Measurements from ENCODE around the gene F10. TPM values are rescaled to one million over a fixed set of nuclear protein-coding genes. Genes with fewer than 3 reads are reported as not detected.
"Not testable (repeated sequence)": the region's sequence is repeated elsewhere in the genome, so short reads cannot be mapped to it uniquely, and the experiment has no call there.

The F10 gene
- total RNA-seq, 1 donor from 2014 or later = 21.4 TPM

- not testable (repeated sequence) for DNase-seq
These were observed 20.3 kb upstream of the F10 start for GRCh38 chr13:113102302-113102701.

DNA sequence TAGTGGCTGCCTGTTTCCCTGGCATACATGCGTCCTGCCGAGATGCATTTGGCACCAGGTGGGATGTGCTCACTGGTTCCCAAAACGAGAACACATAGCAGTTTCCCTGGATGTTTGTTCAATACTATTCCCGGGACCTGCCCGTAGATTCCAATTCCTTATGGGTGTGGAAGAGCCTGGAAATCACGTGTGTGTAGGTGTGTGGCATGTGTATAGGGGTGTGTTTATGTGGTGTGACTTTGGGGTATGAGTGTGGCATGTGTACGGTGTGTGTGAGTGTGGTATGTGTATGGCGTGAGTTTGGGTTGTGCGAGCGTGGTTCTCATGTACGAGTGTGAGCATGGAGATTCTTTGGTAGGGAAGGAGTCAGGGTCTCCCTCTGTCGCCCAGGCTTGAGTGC lies 19.9 kb upstream of the F10 start:
- no peak for DNase-seq

DNA sequence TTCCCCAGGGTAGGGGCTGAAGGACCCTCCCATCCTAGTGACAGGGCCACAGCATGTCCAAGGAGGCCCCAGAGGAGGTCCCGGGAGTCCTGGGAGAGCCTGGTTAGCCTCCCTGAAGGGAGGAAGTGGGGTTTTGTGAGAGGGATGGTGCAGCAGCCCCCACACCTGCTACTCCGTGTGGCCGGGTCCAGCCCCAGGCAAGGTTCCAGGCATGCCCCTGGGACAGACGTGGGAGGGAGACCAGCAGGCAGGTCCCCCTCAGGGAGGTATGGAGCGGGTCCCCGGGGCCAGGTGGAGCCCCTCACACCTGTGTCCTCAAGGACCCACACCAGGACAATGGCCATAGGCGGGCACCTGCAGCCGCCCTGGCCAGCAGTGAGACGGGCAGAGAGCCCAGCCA lies 19.0 kb upstream of the F10 start:
- DNase-seq = no peak

DNA sequence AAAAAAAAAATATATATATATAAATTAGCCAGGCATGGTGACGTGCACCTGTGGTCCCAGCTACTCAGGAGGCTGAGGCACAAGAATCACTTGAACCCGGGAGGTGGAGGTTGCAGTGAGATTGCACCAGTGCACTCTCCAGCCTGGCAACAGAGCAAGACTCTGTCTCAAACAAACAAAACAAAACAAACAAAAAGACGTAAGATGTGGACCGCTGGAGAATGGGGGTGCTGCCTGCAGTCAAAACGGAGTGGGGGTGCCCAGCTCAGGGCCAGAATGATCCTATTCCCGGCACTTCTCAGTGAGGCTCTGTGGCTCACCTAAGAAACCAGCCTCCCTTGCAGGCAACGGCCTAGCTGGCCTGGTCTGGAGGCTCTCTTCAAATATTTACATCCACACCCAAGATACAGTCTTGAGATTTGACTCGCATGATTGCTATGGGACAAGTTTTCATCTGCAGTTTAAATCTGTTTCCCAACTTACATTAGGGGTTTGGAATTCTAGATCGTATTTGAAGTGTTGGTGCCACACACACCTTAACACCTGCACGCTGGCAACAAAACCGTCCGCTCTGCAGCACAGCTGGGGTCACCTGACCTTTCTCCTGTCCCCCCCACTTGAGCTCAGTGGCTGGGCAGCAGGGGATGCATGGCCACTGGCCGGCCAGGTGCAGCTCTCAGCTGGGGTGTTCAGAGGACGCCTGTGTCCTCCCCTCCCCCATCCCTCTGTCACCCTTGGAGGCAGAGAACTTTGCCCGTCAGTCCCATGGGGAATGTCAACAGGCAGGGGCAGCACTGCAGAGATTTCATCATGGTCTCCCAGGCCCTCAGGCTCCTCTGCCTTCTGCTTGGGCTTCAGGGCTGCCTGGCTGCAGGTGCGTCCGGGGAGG lies 17.3 kb upstream of the F10 start, which contains the start of gene F7:
Gene F7, plus strand, starts transcription at position 760 of the 889 bp plus-strand sequence. Its CDS starts 51 bp downstream, at position 811.
- DNase-seq = no peak

GRCh38 chr13:113105921-113106452 lies 16.6 kb upstream of the F10 start:
- no peak for DNase-seq

DNA sequence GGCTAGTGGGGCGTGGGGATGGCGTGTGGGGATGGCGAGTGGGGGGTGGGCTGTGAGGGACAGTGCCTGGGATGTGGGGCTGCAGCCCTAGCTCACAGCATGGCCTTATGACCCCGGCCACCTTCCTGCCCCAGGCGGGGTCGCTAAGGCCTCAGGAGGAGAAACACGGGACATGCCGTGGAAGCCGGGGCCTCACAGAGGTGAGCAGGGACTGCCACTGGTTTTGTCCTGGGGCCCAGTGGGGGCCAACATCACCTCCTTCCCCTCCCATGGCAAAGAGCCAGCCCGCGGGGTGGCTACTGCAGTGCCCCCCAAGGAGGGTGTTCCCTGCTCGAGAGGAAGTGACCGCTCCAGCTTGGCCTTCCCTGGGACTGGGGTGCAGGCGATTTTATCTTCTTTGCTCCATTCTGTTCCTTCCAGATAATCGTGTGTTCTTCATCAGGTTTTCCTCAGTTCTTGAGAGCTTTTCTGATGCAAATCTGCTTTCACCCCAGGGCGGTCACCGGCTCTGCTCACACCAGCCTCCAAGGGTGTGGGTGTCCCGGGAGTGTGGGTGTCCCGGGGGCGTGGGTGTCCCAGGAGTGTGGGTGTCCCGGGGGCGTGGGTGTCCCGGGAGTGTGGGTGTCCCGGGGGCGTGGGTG lies 15.8 kb upstream of the F10 start:
- no peak for DNase-seq

- DNase-seq = not testable (repeated sequence)
These were observed 14.1 kb upstream of the F10 start for GRCh38 chr13:113108521-113108920.

DNA sequence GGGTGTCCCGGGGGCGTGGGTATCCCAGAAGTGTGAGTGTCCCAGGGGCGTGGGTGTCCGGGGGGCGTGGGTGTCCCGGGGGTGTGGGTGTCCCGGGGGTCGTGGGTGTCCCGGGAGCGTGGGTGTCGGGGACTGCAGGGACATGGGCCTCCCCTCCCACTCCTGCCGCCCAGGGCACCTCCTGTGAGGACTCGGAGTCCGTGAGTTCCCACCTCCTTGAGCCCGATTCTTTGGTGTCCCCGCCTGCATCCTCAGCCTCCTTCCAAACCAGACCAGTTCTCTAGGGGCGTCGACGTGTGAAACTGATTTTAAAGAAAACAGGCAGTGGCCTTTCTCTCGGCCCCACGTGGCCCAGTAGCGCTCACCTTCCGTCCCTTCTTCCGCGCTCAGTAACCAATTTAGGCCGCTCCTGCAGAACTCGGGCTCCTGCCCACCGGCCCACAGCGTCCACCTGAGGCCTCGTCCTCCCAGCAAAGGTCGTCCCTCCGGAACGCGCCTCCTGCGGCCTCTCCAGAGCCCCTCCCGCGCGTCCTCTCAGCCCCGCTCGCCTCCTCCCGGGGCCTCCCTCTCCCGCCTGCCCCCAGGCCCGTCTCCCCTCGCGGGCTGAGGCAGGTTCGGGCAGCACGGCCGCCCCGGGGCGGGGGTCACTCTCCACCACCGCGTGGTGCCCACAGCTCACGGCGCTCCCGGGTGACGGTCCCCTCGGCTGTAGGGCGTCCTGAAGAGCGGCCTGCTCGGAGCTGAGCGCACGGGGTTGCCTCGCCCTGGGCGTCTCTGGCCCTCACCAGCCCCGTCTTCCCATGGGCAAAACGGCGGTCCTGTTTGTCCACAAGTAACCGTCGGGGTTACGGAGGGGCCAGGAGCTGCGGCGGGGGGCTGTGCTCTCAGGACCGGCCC lies 13.2 kb upstream of the F10 start:
- DNase-seq = no peak

DNA sequence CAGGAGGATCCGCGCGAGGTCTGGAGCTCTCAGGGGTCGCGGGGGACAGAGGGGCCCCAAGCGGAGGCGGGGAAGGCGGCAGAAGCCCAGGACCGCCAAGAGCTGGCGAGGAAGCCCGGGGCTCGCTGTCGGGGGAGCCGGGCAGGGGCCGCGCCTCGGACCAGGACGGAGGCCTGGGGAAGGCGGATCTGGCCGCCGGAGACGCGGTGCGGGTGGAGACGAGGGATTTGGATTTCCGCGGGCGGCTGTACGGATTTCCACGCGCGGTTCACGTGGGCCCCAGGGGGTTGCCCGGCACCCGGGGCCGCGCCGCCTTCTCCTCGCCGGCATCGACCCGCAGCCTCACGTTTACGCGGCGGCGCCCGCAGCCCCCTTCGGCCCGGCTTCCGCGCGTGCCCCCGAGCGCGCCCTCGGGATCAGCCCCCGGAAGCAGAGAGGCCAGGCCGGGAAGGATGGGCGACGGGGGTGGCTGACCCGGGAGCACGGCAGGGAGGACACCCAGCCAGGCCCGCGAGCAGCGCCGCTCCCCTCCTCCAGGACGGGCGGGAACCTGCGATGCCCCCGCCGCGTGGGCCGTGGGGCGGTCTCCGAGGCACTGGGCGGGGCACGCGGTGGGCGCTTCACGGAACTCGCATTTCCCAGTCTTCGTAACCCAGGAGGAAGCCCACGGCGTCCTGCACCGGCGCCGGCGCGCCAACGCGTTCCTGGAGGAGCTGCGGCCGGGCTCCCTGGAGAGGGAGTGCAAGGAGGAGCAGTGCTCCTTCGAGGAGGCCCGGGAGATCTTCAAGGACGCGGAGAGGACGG lies 12.3 kb upstream of the F10 start:
- DNase-seq = no peak

DNA sequence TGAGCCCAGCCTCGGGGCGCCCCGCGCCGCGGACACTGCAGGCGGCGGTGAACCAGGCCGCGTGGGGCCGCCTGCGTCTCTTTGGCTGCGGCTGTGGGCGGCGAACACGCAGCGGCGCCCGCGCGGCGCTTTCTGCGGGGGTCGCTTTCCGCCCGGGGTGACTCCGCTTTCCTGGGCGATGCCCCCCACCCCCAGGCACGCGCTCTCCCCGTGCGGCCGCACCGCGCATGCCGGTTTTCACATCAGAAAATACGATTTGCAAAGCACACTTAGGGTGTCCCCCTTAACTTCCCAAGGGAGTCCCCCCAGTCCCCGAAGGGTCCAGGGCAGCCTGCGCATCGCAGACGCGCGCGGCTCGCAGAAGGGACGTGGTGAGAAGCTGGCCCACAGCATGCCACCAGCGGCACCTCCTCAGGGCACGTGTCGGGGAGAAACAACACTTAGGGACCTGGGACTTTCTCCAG lies 11.7 kb upstream of the F10 start:
- DNase-seq = no peak

DNA sequence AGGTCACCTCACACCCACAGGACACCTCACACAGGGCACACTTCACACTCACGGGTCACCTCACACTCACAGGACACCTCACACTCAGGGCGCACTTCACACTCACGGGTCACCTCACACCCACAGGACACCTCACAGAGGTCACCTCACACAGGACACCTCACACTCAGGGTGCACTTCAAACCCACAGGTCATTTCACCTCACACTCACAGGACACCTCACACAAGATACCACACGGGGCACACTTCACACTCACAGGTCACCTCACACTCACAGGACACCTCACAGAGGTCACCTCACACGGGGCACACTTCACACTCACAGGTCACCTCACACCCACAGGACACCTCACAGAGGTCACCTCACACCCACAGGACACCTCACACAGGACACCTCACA lies 10.8 kb upstream of the F10 start:
- not testable (repeated sequence) for DNase-seq

GRCh38 chr13:113112475-113112874 lies 10.1 kb upstream of the F10 start:
- not testable (repeated sequence) for DNase-seq

DNA sequence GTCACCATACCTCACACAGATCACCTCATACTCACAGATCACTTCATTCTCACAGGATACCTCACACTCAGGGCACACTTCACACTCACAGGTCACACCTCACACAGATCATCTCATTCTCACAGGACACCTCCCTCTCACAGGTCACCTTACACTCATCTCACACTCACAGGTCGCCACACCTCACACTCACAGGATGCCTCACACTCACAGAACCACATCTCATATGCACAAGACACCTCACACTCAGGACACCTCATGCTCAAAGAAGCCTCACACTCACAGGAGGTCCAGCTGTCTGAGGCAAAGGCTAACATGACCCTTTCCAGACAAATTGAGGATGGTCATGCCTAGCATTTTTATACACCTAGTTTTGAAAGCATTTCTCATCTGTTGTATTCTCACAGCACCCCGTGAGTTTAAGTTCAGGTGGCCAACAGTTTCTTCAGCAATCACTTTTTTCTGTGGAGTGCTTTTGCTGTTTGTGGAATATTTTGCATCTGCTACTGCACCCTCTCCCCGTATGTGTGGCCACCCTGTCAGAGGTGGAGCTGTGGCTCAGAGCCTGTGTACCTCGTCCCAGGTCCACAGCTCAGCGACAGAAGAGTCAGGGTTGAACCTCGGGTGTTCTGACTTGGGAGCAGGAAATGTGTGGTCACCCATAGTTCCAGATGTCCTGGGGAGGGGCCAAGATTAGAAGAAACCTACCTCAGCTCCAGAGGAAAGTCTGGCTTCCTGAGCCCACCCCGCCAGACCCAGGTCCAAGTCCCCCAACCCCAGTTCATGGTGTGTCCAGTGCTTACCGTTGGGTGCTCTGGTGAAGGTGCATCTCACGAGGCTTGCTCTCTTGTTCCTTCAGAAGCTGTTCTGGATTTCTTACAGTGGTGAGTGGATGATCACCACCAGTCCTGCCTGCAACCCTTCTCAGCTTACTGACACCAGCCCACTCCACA lies 9.4 kb upstream of the F10 start:
- no peak for DNase-seq

DNA sequence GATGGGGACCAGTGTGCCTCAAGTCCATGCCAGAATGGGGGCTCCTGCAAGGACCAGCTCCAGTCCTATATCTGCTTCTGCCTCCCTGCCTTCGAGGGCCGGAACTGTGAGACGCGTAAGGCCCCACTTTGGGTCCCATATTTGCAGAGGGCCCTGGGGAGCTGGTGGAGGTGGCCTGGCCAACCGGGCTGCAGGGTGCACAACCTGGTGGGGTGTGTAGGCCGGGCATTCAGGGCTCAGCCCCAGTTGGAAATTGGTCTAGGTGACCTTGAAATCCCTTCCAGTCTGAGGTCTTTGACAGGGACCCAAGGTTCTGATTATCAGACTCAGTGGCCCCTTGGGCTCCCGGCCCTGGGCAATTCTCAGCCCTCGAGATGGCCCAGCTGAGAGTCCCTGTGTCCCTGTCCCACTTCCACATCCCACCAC lies 8.7 kb upstream of the F10 start:
- no peak for DNase-seq

DNA sequence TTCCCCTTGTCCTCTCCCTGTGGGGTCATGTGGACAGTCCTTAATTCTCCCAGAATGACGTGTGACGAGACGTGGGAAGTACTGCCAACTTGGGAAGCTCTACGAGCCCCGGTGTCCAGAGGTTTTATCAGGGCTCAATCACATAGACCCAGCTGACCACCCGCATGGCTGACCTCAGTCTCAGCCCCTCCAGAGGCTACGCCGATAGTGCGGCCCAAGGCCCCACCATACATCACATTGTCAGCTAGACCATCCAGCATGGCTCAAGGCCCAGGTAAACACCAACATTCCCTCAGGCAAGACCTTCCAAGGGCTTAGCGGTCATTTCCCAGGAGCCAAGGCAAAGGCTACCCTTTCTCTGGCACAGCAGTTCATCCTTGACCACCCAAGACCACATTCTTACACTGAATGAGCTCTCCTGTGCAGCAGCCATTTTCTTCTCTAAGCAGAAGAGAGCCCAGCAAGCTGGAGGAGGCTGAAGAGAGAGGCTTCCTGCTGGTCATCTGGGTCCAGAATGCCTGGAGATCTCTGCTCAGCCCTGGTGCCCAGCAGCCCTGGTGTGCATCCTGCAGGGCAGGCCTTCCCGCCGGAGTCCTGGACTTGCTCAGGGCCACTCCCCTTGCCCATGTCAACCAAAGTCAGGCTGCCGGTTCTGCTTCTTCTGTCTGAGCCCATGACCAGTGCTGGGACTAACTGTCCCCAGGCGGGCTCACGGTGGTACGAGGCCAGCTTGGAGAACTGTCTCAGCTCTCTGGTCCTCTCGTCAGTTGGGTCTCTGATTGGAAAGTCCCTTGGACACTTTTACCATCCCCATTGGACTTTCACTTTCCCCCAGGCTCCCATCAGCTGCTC lies 7.9 kb upstream of the F10 start:
- DNase-seq = no peak

DNA sequence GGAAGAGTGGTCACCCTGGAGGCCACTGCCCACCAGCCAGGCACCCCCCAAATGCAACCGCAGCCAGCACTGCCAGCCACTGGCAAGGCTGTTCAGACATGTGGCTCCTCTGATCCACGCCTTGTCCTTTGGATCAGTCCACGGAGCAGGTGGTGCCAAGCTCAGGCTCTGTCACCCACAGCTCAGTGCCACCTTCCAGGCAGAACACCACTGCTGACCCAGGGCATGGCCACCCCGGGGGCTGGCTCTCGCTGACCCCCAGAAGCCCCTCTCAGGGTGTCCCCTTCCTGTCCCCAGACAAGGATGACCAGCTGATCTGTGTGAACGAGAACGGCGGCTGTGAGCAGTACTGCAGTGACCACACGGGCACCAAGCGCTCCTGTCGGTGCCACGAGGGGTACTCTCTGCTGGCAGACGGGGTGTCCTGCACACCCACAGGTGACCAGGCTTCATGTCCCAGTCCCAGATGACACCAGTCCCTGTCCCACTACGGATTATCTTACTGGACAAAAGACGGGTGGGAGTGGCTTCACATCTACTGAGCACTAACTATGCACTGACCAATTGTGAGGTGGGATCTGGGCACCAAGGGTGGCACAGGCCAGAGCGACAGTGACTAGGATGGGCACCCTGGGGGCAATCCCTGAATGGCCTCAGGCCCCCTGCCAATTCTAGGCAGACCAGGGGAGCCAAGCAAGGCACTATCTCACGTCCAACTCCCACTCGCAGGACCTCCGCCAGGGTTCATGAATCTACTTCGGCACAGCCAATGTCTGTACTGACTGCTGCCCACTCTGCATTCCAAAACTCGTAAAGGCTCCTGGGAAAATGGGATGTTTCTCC lies 7.0 kb upstream of the F10 start:
- DNase-seq = no peak

DNA sequence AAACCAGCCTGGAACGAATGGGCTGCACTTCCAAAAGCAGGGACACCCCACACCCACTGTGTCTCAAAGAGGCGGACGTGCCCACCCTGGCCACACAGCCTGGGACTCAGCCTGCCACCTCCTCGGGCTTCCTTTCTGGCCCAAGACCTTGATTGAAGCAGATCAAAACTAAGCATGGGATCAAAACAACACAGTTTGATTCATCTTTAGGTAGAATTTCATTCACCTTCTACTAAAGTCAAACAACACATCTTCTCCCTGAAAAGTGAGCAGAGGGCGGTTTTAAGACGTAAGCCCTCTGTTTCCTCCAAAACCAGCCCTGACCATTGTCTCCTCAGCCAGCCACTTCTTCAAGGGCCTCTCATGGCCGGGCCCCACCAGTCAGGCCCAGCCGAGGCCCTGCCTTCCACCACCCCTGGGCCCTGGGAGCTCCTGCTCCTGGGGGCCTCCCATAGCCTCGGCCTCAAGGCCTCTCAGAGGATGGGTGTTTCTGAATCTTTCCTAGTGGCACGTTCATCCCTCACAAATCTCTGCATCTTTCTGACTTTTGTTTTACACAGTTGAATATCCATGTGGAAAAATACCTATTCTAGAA lies 6.3 kb upstream of the F10 start:
- DNase-seq = no peak

DNA sequence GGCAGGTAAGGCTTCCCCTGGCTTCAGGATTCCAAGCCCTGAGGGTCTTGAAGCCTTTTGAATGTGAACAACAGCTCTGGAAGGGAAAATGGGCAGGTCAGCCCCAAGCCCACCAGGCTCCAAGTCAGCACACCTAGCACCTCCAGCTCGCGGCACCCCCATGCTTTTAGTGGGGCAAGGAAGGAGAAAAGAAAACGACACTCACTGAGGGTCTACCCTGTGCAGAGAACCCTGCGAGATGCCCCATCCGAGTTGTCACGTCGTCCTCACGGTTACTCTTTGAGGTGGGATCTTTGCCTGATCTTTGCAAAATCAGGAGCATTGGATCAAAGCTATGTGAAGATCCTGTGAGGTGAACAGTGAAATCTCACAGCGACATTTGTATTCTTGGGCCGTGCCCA lies 5.7 kb upstream of the F10 start:
- DNase-seq = no peak

Measured in tongue (tissue), 2 donors.